NOMO-1 treated with DMSO at 0.1 percent for 48 hours (cell line): ENCODE results near the gene MOXD1.

Experiments used
- DNase-seq: peaks from one replicate; lab custom pipeline; 2025; ENCODE audit not compliant: unreplicated experiment; lab: John Stamatoyannopoulos, UW

Gene MOXD1

DNA sequence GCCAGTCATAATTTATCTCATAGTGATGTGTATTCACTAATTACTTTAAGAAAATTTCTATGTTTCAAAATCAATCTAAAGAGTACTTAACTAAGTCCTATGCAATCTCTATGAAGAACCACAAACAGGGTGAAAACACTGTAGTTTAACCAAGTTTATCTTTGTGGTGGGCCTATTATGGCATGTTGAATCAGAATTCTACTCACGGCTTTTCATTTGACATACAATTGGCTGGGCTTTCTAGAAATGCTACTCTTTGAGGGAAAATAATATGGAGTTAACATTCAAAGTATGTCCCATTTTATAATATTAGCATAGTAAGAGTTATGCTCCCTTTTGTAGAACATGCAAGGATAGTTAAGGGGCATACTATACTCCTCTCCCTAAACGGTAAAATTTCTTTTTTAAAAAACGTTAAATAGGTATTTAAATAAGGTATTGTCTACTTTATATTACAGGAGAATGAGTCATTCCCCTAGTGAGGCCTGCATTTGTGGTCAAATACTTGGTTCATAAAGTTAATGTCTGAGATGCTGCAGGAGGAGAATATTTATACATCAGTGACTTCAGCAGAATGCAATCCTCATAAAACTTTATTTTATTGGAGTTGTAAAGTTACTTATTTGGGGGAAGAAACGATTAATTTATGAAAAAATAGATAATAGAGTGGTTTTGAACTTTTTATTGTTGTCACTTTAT, 1.8 kb downstream of the MOXD1 start:
- DNase-seq: no peak

GRCh38 chr6:132395015-132395597, 6.2 kb downstream of the MOXD1 start:
- DNase-seq: no peak

- DNase-seq: no peak
Measured at GRCh38 chr6:132392792-132393191, 8.5 kb downstream of the MOXD1 start.

GRCh38 chr6:132392270-132392646, 9.0 kb downstream of the MOXD1 start:
- DNase-seq: no peak

DNA sequence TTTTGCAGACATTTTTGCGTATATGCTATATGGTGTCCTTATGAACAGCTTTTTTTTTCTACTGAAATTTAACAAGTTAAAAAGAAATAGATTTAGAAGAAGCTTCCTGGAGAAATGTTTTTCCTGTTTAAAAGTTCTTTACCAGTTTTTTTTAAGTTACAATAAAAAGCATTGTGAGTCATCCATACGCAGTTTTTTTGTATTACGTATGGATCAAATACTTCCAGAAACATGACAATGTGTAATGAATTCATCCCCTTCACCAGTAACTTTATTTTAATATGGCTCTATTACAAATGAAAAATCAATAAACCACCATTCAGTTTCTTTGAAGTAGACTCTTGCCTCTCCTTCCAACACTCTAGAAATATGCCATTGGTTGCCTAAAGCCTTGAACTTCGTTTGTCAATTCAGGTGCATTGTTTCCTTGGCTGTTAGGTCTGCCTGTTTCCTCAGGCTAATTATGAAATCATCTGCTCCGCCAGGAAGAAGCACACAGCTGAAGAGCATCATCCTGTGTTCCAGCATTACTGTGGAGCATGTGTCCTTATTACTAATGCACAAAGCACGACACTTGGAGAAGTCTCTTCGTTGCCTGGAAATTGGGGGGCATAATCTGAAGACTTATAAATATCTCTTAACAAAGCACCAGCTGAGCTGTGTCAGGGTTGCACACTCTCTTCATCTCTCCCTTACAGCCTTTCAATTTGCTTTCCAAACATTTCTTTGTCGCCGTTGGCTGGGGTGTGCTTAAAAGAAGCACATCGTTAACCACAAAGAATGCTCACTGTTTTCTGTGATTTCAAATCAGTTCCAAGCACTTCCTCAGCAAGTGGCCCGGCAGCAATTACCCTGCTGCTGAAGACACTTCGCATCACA, 9.6 kb downstream of the MOXD1 start:
- DNase-seq: no peak

DNA sequence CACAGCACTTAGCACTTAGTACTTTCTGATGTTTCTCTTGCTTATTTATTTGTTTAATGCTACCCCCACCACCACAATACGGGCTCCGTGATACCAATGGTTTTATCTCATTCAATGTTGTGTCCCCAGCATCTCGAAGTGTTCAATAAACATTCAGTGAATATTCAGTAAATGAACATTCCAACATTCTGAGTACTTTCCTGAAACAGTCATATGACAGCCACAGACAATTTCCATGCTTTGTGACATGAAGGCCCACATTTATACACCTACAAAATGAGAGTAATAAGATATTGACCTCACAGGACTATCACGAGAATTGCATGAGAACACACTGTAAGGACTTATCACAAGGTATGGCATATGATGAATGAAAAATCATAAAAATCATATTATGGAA, 10.8 kb downstream of the MOXD1 start:
- no peak for DNase-seq

- DNase-seq: no peak
Measured at GRCh38 chr6:132390017-132390416, 11.3 kb downstream of the MOXD1 start.

GRCh38 chr6:132388291-132388690, 13.0 kb downstream of the MOXD1 start:
- DNase-seq: no peak

DNA sequence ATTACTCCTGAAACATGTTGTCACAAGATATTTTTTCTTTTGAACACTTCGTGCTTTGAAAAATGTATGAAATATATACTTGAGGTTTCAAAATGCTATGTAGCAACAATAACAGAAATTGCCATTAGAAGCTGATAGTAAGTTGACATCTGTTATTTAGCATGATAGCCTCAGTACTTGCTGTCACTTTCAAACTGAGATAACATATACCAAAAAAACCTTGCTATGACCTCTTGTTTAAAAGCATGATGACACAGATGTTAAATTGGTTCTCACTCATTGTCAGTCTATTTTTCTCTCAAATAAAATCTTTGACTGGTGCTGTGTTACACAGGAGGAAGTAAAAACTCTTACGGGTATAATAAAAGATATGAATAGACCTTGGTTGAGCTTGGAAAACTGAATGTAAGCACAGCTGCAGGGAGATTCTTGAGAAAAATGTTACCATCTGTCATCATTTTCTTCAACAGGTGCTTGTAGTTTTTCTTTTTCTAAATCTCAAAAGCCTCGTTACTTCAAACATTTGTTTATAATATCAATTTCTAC, 18.6 kb downstream of the MOXD1 start:
- no peak for DNase-seq

- DNase-seq: no peak
Measured at GRCh38 chr6:132381381-132381780, 19.9 kb downstream of the MOXD1 start.

- no peak for DNase-seq
Measured at GRCh38 chr6:132380358-132381029, 20.8 kb downstream of the MOXD1 start.

GRCh38 chr6:132369526-132369925, 31.7 kb downstream of the MOXD1 start:
- DNase-seq: no peak

DNA sequence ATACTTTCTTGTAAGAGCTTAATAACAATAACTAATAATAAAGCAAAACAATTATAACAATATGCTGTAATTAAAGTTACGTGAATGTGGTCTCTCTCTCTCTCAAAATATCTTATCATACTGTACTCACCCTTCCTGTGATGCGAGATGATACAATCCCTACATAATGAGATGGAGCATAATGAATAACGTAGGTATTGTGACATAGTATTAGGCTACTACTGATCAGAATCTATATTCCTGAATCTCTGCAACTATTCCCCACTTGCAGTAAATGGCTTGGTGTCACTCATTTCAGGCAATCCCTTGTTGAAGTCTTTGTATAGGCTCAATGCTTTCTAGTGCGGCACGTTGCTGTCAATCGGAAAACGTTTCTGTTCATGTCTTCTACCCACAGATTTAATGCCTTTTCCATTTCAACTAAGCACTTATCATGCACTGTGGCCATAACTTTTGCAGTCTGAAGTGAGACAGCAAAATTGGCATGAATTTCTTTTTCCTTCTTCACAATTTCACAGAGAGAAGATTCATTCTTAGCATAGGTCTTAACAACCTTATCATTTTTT, 32.3 kb downstream of the MOXD1 start:
- DNase-seq: no peak

DNA sequence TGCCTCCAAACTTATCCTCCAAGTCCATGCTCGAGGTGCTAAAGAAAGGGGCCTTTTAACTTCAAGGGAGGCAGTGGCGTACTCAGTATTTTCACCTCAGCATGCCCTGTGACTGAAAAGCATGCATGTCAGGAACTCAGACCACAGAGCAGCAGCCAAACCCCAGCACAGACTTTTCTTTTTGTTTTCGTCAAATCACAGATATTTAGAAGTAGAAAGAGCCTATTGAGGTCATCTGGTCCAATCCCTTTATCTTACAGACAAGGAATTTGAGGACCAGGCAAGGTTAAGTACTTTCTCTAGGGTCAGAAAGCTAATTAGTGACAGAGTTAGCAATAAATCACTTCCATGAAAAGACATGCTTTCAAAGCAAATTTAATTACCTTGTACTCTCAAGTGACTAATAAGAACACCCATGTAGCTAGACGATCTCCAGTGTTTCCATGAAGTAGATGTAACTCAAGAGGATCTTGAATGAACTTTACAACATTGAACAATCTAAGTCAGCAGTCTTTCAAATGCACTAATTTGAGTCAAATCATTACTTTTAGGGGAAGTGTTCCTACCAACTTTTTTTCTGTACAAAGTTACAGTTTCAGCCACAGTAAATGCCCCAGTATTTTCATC, 35.9 kb downstream of the MOXD1 start:
- no peak for DNase-seq

GRCh38 chr6:132364306-132365074, 36.8 kb downstream of the MOXD1 start:
- no peak for DNase-seq

DNA sequence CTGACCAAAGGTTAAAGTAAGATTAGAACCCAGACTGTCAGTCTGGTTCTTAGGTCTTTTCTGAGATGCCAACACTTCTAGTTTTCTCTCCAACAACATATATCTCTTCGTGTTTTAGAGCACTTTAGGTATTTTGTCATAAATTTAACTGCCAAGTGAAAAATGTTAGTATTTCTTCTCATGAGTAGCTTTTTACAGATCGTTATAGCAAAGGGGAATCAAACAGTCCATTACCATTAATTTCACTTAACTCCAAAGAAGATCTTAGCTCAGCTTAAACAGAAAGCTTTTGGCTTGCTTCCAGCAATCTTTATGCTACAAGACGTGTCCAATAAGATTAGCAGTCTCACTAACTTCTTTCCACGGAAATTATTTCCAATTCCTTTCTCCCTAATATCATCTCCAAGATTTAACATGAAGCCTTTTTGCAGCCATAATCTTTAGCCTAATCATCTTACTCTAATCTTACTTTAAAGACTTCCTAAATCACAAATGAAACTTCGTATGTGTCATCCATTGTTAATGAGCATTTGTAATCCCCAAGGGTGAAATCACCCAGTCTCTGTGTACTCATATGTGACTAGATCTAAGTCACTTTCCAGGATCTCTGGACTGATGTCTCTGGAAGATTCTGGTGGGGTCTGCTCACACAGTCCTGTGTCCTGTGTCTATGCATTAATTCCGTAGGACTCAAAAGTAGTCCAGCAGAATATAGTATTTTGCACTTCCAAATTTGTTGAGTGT, 38.7 kb downstream of the MOXD1 start:
- no peak for DNase-seq

DNA sequence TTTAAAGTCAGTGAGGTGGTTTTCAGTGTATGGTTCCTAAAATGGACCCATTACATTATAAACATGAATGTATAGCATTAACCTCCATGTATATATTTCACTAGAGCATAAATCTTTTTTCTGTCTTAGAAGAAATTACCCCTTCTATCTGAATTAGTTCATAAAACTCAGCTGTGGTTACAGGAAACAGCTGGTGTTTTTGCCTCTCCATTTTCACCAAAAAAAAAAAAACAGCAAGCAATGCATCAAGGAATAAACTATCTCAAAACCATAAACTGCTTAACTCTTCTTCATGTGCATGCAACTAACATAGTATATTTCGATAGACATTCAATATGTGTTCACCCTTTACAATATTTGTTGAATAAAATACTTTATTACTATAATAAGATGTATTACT, 40.2 kb downstream of the MOXD1 start:
- no peak for DNase-seq

DNA sequence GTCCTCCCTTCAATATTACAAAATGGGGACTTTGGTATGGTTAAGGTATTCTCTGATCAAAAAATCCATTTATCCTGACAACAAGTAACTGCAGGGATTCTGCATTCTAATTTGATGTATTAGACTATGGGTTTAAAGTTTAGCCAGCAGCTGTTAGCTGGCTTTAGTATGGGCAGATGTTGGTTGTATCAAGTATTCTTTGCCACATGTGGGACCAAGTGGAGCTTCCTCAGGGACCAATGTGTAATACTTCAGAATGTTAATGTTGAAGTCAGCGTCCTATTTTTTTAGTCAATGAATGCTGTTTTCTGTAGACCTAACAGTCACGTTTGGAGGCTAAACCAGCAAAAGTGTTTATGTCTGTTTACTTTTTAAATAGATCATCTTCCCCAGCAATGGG, 41.4 kb downstream of the MOXD1 start:
- DNase-seq: no peak

DNA sequence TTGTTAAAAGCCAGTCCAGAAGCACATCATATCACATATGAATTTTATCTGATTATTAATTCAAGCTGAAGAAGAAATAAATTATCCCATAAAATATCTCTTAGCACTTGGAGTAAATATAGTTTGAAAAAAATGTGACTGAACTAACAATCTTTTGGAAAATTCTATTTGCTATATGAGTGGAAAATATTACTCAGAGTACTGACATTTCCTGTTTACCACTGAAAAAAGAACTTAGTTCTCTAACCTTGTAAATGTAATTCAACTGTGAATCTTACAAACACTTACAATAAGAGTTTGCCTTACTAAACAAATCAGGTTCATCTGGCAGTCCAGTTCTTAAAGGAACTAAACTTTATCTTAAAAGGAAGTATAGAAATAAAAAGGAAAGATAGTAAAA, 44.2 kb downstream of the MOXD1 start:
- no peak for DNase-seq
